Ishikawa (cell line): ENCODE measurements around the gene CYP2W1.

Source experiments
- EGR1 ChIP-seq: IDR thresholded peaks from 2 replicates; pipeline ENCODE4 v1.6.1; 2012
- EP300 ChIP-seq: IDR thresholded peaks from 2 replicates; pipeline ENCODE4 v1.6.1; 2012; ENCODE audit warnings: borderline replicate concordance
- NFIC ChIP-seq: IDR thresholded peaks from 2 replicates; pipeline ENCODE4 v1.6.1; 2012
- RAD21 ChIP-seq: IDR thresholded peaks from 2 replicates; pipeline ENCODE4 v1.6.1; 2012; ENCODE audit warnings: low read depth
- REST ChIP-seq: IDR thresholded peaks from 2 replicates; pipeline ENCODE4 v1.6.1; 2012; ENCODE audit warnings: low read depth, mild to moderate bottlenecking
- TAF1 ChIP-seq: IDR thresholded peaks from 2 replicates; pipeline ENCODE4 v1.6.1; 2012; ENCODE audit warnings: low read depth, mild to moderate bottlenecking
- ZBTB7A ChIP-seq: IDR thresholded peaks from 2 replicates; pipeline ENCODE4 v1.6.1; 2012; ENCODE audit warnings: low read depth
- TF ChIP-seq, protein P1 (sequence below): IDR thresholded peaks from 2 replicates; pipeline ENCODE4 v1.6.1; 2012
- TF ChIP-seq, protein P2 (sequence below): IDR thresholded peaks from 2 replicates; pipeline ENCODE4 v1.6.1; 2012

DNA sequence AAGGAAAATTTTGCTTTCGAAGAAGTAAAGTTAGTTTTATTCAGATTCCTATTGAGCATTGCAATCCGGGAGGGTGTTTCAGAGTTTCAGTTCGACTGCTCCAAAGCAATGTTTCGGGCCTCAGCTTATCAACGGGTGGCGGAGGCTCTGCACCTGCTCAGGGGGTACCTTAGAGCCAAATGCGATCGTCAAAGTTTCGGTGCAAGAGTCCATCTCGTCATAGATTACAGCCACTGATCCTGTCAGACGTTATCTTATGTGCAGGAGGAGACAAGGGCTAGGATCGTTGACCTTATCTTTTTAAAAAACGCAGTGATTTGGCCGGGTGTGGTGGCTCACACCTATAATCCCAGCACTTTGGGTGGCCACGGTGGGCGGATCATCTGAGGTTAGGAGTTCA, 3.8 kb upstream of the CYP2W1 start:
- TF ChIP-seq TAF1 = no peak
- no peak for TF ChIP-seq ZBTB7A
- no peak for TF ChIP-seq RAD21
- TF ChIP-seq, protein P1, sequence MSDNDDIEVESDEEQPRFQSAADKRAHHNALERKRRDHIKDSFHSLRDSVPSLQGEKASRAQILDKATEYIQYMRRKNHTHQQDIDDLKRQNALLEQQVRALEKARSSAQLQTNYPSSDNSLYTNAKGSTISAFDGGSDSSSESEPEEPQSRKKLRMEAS = no peak
- TF ChIP-seq EP300 = no peak
- TF ChIP-seq, protein P2, sequence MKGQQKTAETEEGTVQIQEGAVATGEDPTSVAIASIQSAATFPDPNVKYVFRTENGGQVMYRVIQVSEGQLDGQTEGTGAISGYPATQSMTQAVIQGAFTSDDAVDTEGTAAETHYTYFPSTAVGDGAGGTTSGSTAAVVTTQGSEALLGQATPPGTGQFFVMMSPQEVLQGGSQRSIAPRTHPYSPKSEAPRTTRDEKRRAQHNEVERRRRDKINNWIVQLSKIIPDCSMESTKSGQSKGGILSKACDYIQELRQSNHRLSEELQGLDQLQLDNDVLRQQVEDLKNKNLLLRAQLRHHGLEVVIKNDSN = no peak
- TF ChIP-seq NFIC = no peak
- no peak for TF ChIP-seq REST
- no peak for TF ChIP-seq EGR1
